ENCODE results near the gene NKX2-3. TPM values are rescaled to one million over a fixed set of nuclear protein-coding genes. Genes with fewer than 3 reads are reported as not detected.

Gene NKX2-3
- polyA plus RNA-seq, 2 of the 4 experiments (the other 2 are of a cell fraction) = not detected

DNA sequence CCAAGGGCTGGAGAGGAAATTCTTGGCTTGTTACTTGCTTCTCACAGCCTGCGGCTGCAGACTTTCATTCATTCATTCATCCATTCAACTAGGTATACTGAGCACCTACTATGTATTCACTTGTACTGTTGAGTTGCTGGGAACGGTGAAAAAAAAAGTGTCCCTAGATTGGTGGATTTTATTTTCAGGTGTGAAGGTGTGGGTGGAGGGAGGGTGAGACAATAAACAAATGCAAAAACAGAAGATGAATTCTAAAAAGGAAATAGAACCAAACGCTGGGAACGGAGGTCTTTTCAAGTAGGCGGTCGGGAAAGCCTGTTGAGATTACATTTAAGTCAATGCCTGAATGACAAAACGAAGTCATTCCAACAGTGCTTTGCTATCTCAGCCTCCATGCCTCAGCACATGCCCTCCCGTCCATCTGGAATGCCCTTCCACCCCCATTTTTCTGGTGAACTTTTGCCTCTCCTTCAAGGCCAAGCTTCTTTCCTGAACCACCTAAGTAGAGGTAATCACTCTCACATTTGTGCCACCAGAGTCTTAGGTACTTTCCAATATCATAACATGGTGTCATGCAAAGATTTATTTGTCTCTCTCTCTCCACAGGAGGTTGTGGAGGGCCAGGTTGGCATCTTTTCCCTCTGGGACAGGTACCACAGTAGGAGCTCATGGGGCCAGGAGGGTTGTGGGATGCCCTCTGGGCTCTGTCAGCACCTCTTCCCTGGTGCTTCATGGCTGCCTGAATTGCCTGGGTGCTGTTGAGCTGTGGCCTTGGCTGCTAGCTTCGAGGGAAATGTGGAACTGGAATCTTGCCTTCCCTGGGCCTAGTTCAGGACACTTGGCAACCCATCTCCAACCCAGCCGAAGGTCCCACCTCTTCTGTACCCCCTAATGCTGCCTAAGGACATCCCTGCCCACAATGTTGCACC lies 5.5 kb downstream of the NKX2-3 start:
- WGBS (ENCODE audit: missing lambda C conversion rate) = 71% methylated on average over 9 of the region's 10 CpGs
- no peak for FAIRE-seq

DNA sequence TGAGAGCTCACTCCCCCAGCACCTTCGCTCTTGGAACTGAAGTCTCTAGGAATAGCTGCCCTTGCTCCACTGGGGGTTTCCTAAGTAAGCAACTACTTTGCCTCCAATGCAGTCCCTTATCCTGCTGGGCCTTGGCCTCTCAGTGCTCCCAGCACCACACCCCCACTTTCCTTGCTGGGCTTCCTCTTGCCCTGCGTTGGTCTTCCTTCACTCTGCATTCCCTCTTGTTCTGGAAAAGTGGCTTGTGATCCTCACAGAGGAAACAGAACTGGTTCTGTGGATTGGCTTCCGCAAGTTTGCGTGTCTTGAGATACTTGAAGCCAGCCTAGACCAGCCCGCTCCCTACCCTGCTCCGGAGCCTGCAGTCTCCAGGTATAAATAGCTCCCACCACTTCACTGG lies 6.4 kb downstream of the NKX2-3 start:
- no peak for TF ChIP-seq RARB (CRISPR knock-in tag; IDR thresholded peaks at IDR 0.05)
- TF ChIP-seq NR3C1 (IDR thresholded peaks at IDR 0.05) = no peak
- TF ChIP-seq, protein P1, sequence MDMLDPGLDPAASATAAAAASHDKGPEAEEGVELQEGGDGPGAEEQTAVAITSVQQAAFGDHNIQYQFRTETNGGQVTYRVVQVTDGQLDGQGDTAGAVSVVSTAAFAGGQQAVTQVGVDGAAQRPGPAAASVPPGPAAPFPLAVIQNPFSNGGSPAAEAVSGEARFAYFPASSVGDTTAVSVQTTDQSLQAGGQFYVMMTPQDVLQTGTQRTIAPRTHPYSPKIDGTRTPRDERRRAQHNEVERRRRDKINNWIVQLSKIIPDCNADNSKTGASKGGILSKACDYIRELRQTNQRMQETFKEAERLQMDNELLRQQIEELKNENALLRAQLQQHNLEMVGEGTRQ (IDR thresholded peaks at IDR 0.05) = no peak
- no peak for TF ChIP-seq HDAC2 (IDR thresholded peaks at IDR 0.05)
- TF ChIP-seq SMC3 (IDR thresholded peaks at IDR 0.05) = no peak
- no peak for TF ChIP-seq TFCP2L1 (CRISPR knock-in tag; IDR thresholded peaks at IDR 0.05)
- TF ChIP-seq, protein P2, sequence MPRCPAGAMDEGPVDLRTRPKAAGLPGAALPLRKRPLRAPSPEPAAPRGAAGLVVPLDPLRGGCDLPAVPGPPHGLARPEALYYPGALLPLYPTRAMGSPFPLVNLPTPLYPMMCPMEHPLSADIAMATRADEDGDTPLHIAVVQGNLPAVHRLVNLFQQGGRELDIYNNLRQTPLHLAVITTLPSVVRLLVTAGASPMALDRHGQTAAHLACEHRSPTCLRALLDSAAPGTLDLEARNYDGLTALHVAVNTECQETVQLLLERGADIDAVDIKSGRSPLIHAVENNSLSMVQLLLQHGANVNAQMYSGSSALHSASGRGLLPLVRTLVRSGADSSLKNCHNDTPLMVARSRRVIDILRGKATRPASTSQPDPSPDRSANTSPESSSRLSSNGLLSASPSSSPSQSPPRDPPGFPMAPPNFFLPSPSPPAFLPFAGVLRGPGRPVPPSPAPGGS (IDR thresholded peaks at IDR 0.05) = no peak
- TF ChIP-seq ESRRA (IDR thresholded peaks at IDR 0.05; ENCODE audit: borderline replicate concordance, low read length) = no peak
- no peak for TF ChIP-seq EHMT2 (IDR thresholded peaks at IDR 0.05; ENCODE audit: low read depth)
- TF ChIP-seq BHLHE40 (IDR thresholded peaks at IDR 0.05; ENCODE audit: low read depth, low read length) = no peak
- TF ChIP-seq FOSB (CRISPR knock-in tag; IDR thresholded peaks at IDR 0.05) = no peak
- no peak for TF ChIP-seq RNF2 (IDR thresholded peaks at IDR 0.05; ENCODE audit: borderline replicate concordance, low read depth)
- TF ChIP-seq EP300 (IDR thresholded peaks at IDR 0.05) = no peak
- no peak for TF ChIP-seq CBX2 (IDR thresholded peaks at IDR 0.05; ENCODE audit: borderline replicate concordance, low read depth)
- no peak for TF ChIP-seq PHF8 (IDR thresholded peaks at IDR 0.05; ENCODE audit: borderline replicate concordance, low read depth)
- FAIRE-seq = no peak
- Histone ChIP-seq H3K4me2 (no peak overlapping the region), H3K27ac (no peak overlapping the region), H3K4me1 (peaks cover 10% of the 10 kb centered on the region), H3K4me3 (no peak overlapping the region), H3K9me3 (no peaks in the 10 kb centered on the region)
- WGBS (ENCODE audit: missing lambda C conversion rate) = 81% methylated on average over 6 of the region's 6 CpGs
- ChIA-PET CTCF (interaction anchor here (0.5 to 1.7 kb wide), 5 partner anchors 10 to 104 kb away, joined by 3 to 8 read pairs (median 3); no protein-coding TSS in a partner anchor), POLR2A (no interaction called here)
- DNase-seq (ENCODE audit: low read depth in 1 of 2, low spot score in 1 of 2) = no peak
- no peak for ATAC-seq

More for the DNA sequence above, 5.5 kb downstream of the NKX2-3 start:
- no peak for ATAC-seq
- ChIA-PET POLR2A (no interaction called here), CTCF (interaction anchor here (1.0 to 1.7 kb wide), 3 partner anchors 23 to 103 kb away, joined by 3 to 8 read pairs (median 3); no protein-coding TSS in a partner anchor)
- Histone ChIP-seq H3K27ac (no peak overlapping the region), H3K4me1 (peaks cover 13% of the 10 kb centered on the region), H3K9me3 (no peaks in the 10 kb centered on the region), H3K4me2 (no peak overlapping the region), H3K4me3 (no peak overlapping the region)
- no peak for DNase-seq (ENCODE audit: low read depth in 1 of 2, low spot score in 1 of 2)
- TF ChIP-seq EHF (CRISPR knock-in tag; IDR thresholded peaks at IDR 0.05) (no peak), HOXB5 (CRISPR knock-in tag; IDR thresholded peaks at IDR 0.05) (no peak), MAFK (IDR thresholded peaks at IDR 0.05; ENCODE audit: partially characterized antibody) (no peak), RCOR1 (IDR thresholded peaks at IDR 0.05; ENCODE audit: low read depth, low read length) (no peak), HOXB13 (CRISPR knock-in tag; IDR thresholded peaks at IDR 0.05; ENCODE audit: low read depth) (no peak), RARB (CRISPR knock-in tag; IDR thresholded peaks at IDR 0.05) (no peak), POLR2A (IDR thresholded peaks at IDR 0.05; ENCODE audit: low read length) (no peak), ZC3H11A (IDR thresholded peaks at IDR 0.05) (no peak), NFE2L2 (conservative IDR thresholded peaks at IDR 0.05; ENCODE audit: low read length) (no peak), ESRRA (IDR thresholded peaks at IDR 0.05; ENCODE audit: borderline replicate concordance, low read length) (no peak), JUN (IDR thresholded peaks at IDR 0.05) (no peak), RAD21 (conservative IDR thresholded peaks at IDR 0.05 in 1 of 2, IDR thresholded peaks at IDR 0.05 in 1 of 2) (no peak), ZNF302 (CRISPR knock-in tag; IDR thresholded peaks at IDR 0.05) (no peak), CHD2 (IDR thresholded peaks at IDR 0.05; ENCODE audit: low read length, partially characterized antibody) (no peak), MYC (IDR thresholded peaks at IDR 0.05; ENCODE audit: borderline replicate concordance, low read length) (no peak), RNF2 (IDR thresholded peaks at IDR 0.05; ENCODE audit: borderline replicate concordance, low read depth) (no peak), CBX2 (IDR thresholded peaks at IDR 0.05; ENCODE audit: borderline replicate concordance, low read depth) (no peak)
- TF ChIP-seq, protein P3, sequence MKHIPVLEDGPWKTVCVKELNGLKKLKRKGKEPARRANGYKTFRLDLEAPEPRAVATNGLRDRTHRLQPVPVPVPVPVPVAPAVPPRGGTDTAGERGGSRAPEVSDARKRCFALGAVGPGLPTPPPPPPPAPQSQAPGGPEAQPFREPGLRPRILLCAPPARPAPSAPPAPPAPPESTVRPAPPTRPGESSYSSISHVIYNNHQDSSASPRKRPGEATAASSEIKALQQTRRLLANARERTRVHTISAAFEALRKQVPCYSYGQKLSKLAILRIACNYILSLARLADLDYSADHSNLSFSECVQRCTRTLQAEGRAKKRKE (CRISPR knock-in tag; IDR thresholded peaks at IDR 0.05; ENCODE audit: low read depth) = no peak
- TF ChIP-seq, protein P4, sequence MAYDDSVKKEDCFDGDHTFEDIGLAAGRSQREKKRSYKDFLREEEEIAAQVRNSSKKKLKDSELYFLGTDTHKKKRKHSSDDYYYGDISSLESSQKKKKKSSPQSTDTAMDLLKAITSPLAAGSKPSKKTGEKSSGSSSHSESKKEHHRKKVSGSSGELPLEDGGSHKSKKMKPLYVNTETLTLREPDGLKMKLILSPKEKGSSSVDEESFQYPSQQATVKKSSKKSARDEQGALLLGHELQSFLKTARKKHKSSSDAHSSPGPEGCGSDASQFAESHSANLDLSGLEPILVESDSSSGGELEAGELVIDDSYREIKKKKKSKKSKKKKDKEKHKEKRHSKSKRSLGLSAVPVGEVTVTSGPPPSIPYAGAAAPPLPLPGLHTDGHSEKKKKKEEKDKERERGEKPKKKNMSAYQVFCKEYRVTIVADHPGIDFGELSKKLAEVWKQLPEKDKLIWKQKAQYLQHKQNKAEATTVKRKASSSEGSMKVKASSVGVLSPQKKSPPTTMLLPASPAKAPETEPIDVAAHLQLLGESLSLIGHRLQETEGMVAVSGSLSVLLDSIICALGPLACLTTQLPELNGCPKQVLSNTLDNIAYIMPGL (CRISPR knock-in tag; IDR thresholded peaks at IDR 0.05; ENCODE audit: borderline replicate concordance) = no peak

Measured in A549 (cell line).